SK-N-SH (cell line): ENCODE data around the gene EXOG. TPM values are rescaled to one million over a fixed set of nuclear protein-coding genes. Genes with fewer than 3 reads are reported as not detected.

ENCODE experiments used
- CTCF ChIA-PET: fragments of 300-600, 350-600 bp; formaldehyde crosslinking; extraction: SDS; loops from one replicate; lab custom pipeline; 2021; lab: Yijun Ruan, JAX
- POLR2A ChIA-PET: fragments of 350-600 bp; sonication (Branson Sonifier 250); formaldehyde crosslinking; extraction: SDS; loops from one replicate; lab custom pipeline; 2020; ENCODE audit warnings: antibody characterized with exemption, inconsistent platforms; lab: Yijun Ruan, JAX
- DNase-seq: peaks from one replicate; pipeline ENCODE4 v3.0.0; 2012
- H2AFZ ChIP-seq: fragments of 200-600 bp; sonication (generic); 2 replicates; pipeline ENCODE4 v1.8.1; 2016; ENCODE audit warnings: antibody characterized with exemption, mild to moderate bottlenecking, low read depth
- H3F3A ChIP-seq: fragments of 200-600 bp; sonication (generic); replicated peaks from 2 replicates; pipeline ENCODE3; 2016; ENCODE audit warnings: antibody characterized with exemption, mild to moderate bottlenecking; ENCODE audit not compliant: insufficient read depth
- H3K27ac ChIP-seq, 2 experiments: fragments of 200-500 bp in 1 of 2; fragments of 200-600 bp in 1 of 2; sonication (Bioruptor generic) in 1 of 2; sonication (generic), shearing (Covaris generic) in 1 of 2; 2 replicates each; pipeline versions ENCODE4 v1.5.1 to v1.6.1; 2014 to 2016; ENCODE audit warnings: low read depth in 2 of 2, inconsistent platforms in 1 of 2, low read length in 1 of 2, mild to moderate bottlenecking in 1 of 2, mixed read lengths in 1 of 2
- H3K27me3 ChIP-seq: fragments of 200-600 bp; sonication (generic), shearing (Covaris generic); 2 replicates; pipeline ENCODE4 v1.6.1; 2016; ENCODE audit warnings: mixed run types; ENCODE audit not compliant: insufficient read depth
- H3K36me3 ChIP-seq, 2 experiments: fragments of 200-500 bp in 1 of 2; fragments of 200-600 bp in 1 of 2; sonication (Bioruptor generic) in 1 of 2; sonication (generic) in 1 of 2; replicated peaks in 1 of 2; 2 replicates each; pipeline versions ENCODE3 to v1.5.1; 2014 to 2016; ENCODE audit warnings: low read length in 1 of 2, mild to moderate bottlenecking in 1 of 2; ENCODE audit not compliant: insufficient read depth in 2 of 2, control insufficient read depth in 1 of 2
- H3K4me1 ChIP-seq, 2 experiments: fragments of 200-500 bp in 1 of 2; fragments of 200-600 bp in 1 of 2; sonication (Bioruptor generic) in 1 of 2; sonication (generic), shearing (Covaris generic) in 1 of 2; 2 replicates each; pipeline versions ENCODE4 v1.5.1 to v1.6.1; 2014 to 2016; ENCODE audit warnings: low read depth in 1 of 2, low read length in 1 of 2, mixed run types in 1 of 2; ENCODE audit not compliant: insufficient read depth in 2 of 2, control insufficient read depth in 1 of 2
- H3K4me2 ChIP-seq: fragments of 200-600 bp; sonication (generic), shearing (Covaris generic); 2 replicates; pipeline ENCODE4 v1.6.1; 2017; ENCODE audit warnings: mixed run types
- H3K4me3 ChIP-seq, 2 experiments: fragments of 200-500 bp in 1 of 2; fragments of 200-600 bp in 1 of 2; sonication (Bioruptor generic) in 1 of 2; sonication (generic), shearing (Covaris generic) in 1 of 2; 2 replicates each; pipeline versions ENCODE4 v1.5.1 to v1.8.1; 2014 to 2016; ENCODE audit warnings: low read depth in 2 of 2, inconsistent platforms in 1 of 2, low read length in 1 of 2, mild to moderate bottlenecking in 1 of 2, mixed read lengths in 1 of 2, moderate library complexity in 1 of 2
- H3K79me2 ChIP-seq: fragments of 200-600 bp; sonication (generic); 2 replicates; pipeline ENCODE4 v1.8.1; 2017; ENCODE audit warnings: mild to moderate bottlenecking; ENCODE audit not compliant: insufficient read depth
- H3K9ac ChIP-seq: fragments of 200-600 bp; sonication (generic); 2 replicates; pipeline ENCODE4 v1.6.1; 2017; ENCODE audit warnings: mixed run types
- H3K9me2 ChIP-seq: fragments of 200-600 bp; sonication (generic); 2 replicates; pipeline ENCODE4 v1.6.1; 2017; ENCODE audit warnings: mixed run types
- H3K9me3 ChIP-seq: fragments of 200-600 bp; sonication (generic); 2 replicates; pipeline ENCODE4 v1.6.1; 2017; ENCODE audit warnings: mixed run types, mild to moderate bottlenecking, moderate library complexity
- H4K20me1 ChIP-seq: fragments of 200-600 bp; sonication (generic); 2 replicates; pipeline ENCODE4 v1.6.1; 2017; ENCODE audit warnings: mild to moderate bottlenecking, mixed run types; ENCODE audit not compliant: insufficient read depth
- CHD2 ChIP-seq: fragments of 150-350 bp; IDR thresholded peaks from 2 replicates; pipeline ENCODE4 v1.6.1; 2018; ENCODE audit warnings: low read length; ENCODE audit not compliant: partially characterized antibody
- CTCF ChIP-seq: fragments of 200-600 bp; sonication (generic); IDR thresholded peaks from 2 replicates; pipeline ENCODE4 v1.6.1; 2017; ENCODE audit warnings: antibody characterized with exemption, mild to moderate bottlenecking, moderate library complexity
- ELF1 ChIP-seq: IDR thresholded peaks from 2 replicates; pipeline ENCODE4 v1.4.0; 2012
- FOXM1 ChIP-seq: IDR thresholded peaks from 2 replicates; pipeline ENCODE4 v1.4.0; 2012; ENCODE audit warnings: low read depth, mild to moderate bottlenecking
- JUND ChIP-seq: IDR thresholded peaks from 2 replicates; pipeline ENCODE4 v1.4.0; 2012
- NFIC ChIP-seq: IDR thresholded peaks from 2 replicates; pipeline ENCODE4 v1.4.0; 2012; ENCODE audit warnings: borderline replicate concordance
- POLR2AphosphoS5 ChIP-seq: IDR thresholded peaks from 2 replicates; pipeline ENCODE4 v1.6.1; 2012; ENCODE audit warnings: low read depth, low read length
- RCOR1 ChIP-seq: fragments of 150-350 bp; IDR thresholded peaks from 2 replicates; pipeline ENCODE4 v1.6.1; 2017; ENCODE audit warnings: antibody characterized with exemption, low read length
- REST ChIP-seq: IDR thresholded peaks from 2 replicates; pipeline ENCODE4 v1.6.1; 2012; ENCODE audit warnings: mild to moderate bottlenecking, low read depth, low read length, moderate library complexity
- RFX5 ChIP-seq: IDR thresholded peaks from 2 replicates; pipeline ENCODE4 v1.6.1; 2012; ENCODE audit warnings: mild to moderate bottlenecking, improper control_type of control experiment, low read length
- WGBS: methylation state at CpG from one replicate; pipeline ENCODE4 v1.1.6; 2017; ENCODE audit warnings: low lambda C conversion rate; 5-methylcytosine and 5-hydroxymethylcytosine counted together
- polyA plus RNA-seq, 3 experiments: library from polyadenylated mRNA; depleted of rRNA; stranded (reverse); fragments of >200 nt; gene quantifications; 2 replicates each; pipeline ENCODE4 v1.2.3, GENCODE V29; 2012
- TF ChIP-seq, protein P1 (sequence below): IDR thresholded peaks from 2 replicates; pipeline ENCODE4 v1.4.0; 2012; ENCODE audit warnings: low read depth, borderline replicate concordance

Gene EXOG
- polyA plus RNA-seq, 1 of the 3 experiments (the other 2 are of a cell fraction) = 6.2 TPM

- CTCF ChIA-PET = interaction anchor here (0.7 to 2.7 kb wide), 2 partner anchors 17 to 127 kb away, joined by 3 to 13 read pairs; partner anchors contain the start of gene XYLB
- peaks cover 0 to 26% of the 10 kb centered on the region in 2 experiments; a peak in 1 of 4 replicates for H3K4me1 ChIP-seq
- H3K9me2 ChIP-seq = no peaks in the 10 kb centered on the region
- H3K27me3 ChIP-seq = no peaks in the 10 kb centered on the region
- 0 out of 2 replicates have a peak, but pooled peaks cover 6% of the 10 kb centered on the region for H4K20me1 ChIP-seq
- H3K27ac ChIP-seq = no peak overlapping the region
- peaks cover 2% of the 10 kb centered on the region in 2 experiments for H3K36me3 ChIP-seq
- H3K9ac ChIP-seq = no peak overlapping the region
- peaks cover 20% of the 10 kb centered on the region for H3K9me3 ChIP-seq
- 0 out of 2 replicates have a peak, but pooled peaks cover 17% of the 10 kb centered on the region for H3K79me2 ChIP-seq
- no peak for TF ChIP-seq RFX5
- no peak for TF ChIP-seq CHD2
- TF ChIP-seq ELF1 = no peak
- no peak for TF ChIP-seq RCOR1
- TF ChIP-seq, protein P1, sequence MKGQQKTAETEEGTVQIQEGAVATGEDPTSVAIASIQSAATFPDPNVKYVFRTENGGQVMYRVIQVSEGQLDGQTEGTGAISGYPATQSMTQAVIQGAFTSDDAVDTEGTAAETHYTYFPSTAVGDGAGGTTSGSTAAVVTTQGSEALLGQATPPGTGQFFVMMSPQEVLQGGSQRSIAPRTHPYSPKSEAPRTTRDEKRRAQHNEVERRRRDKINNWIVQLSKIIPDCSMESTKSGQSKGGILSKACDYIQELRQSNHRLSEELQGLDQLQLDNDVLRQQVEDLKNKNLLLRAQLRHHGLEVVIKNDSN = no peak
- no peak for TF ChIP-seq FOXM1
- no peak for TF ChIP-seq CTCF
- TF ChIP-seq POLR2AphosphoS5 = no peak
- no peak for TF ChIP-seq REST
- no peak for TF ChIP-seq NFIC
- no peak for TF ChIP-seq JUND
- TF ChIP-seq, all 33 proteins: peak for 0
- WGBS = 71% methylated on average over 1 of the region's 2 CpGs
- Histone ChIP-seq H3F3A (no peaks in the 10 kb centered on the region), H3K4me2 (no peak overlapping the region), H2AFZ (no peak overlapping the region), H3K4me3 (no peak overlapping the region)
- POLR2A ChIA-PET = no interaction called here
- no peak for DNase-seq
Measured at GRCh38 chr3:38473229-38473628, 22.9 kb upstream of the EXOG start.
